Gastroesophageal sphincter (tissue), 4 donors: Measurements from ENCODE around the gene PCGF5. TPM values are rescaled to one million over a fixed set of nuclear protein-coding genes. Genes with fewer than 3 reads are reported as not detected.
"Not testable (repeated sequence)": the region's sequence is repeated elsewhere in the genome, so short reads cannot be mapped to it uniquely, and the experiment has no call there.

Experiments used
- ATAC-seq: fragments of 150-250 bp; one replicate; pipeline ENCODE4 v1.9.1; 2016; ENCODE audit warnings: mild to moderate bottlenecking, moderate library complexity
- H3K27ac ChIP-seq, 4 donors: fragments of 200-600 bp; sonication (generic) in 3 of 4; 1 replicate in 3 of 4; 2 replicates in 1 of 4; pipeline ENCODE4 v1.5.1; 2016 to 2019
- H3K27me3 ChIP-seq: fragments of 200-600 bp; sonication (generic); one replicate; pipeline ENCODE4 v1.5.1; 2019
- H3K36me3 ChIP-seq, 2 donors: fragments of 200-600 bp; sonication (generic); one replicate each; pipeline ENCODE4 v1.5.1; 2019; ENCODE audit warnings: control low read depth in 1 of 2
- H3K4me1 ChIP-seq, 3 donors: fragments of 200-600 bp; sonication (generic); 1 replicate in 2 of 3; 2 replicates in 1 of 3; pipeline ENCODE4 v1.5.1; 2016 to 2019; ENCODE audit warnings: control low read depth in 2 of 3
- H3K4me3 ChIP-seq, 2 donors: fragments of 200-600 bp; sonication (generic); one replicate each; pipeline ENCODE4 v1.5.1; 2019; ENCODE audit warnings: mild to moderate bottlenecking in 1 of 2, moderate library complexity in 1 of 2
- H3K9me3 ChIP-seq, 3 donors: fragments of 200-600 bp; sonication (generic); one replicate each; pipeline ENCODE4 v1.5.1; 2017 to 2019; ENCODE audit warnings: control low read depth in 2 of 3
- CTCF ChIP-seq, 4 experiments: fragments of 200-600 bp in 2 of 4; fragments of 450-650 bp in 2 of 4; sonication (generic) in 1 of 4; IDR thresholded peaks; one replicate each; pipeline ENCODE4 v1.5.1; 2017 to 2019; ENCODE audit warnings: antibody characterized with exemption in 4 of 4, mild to moderate bottlenecking in 2 of 4, moderate library complexity in 2 of 4
- EP300 ChIP-seq: sonication (generic); formaldehyde crosslinking; IDR thresholded peaks from one replicate; pipeline ENCODE4 v1.6.1; 2017; ENCODE audit warnings: antibody characterized with exemption, mild to moderate bottlenecking
- POLR2A ChIP-seq, 2 donors: fragments of 450-650 bp; IDR thresholded peaks; one replicate each; pipeline ENCODE4 v1.6.1; 2017; ENCODE audit warnings: antibody characterized with exemption in 2 of 2, mild to moderate bottlenecking in 2 of 2, moderate library complexity in 1 of 2
- POLR2AphosphoS5 ChIP-seq: sonication (generic); formaldehyde crosslinking; IDR thresholded peaks from one replicate; pipeline ENCODE4 v1.6.1; 2017; ENCODE audit warnings: antibody characterized with exemption
- WGBS, 2 donors: methylation state at CpG; one replicate each; pipeline ENCODE4 v1.1.5; 2018; ENCODE audit warnings: low coverage in 1 of 2; 5-methylcytosine and 5-hydroxymethylcytosine counted together
- total RNA-seq, 4 donors: library from RNA; depleted of rRNA; stranded (reverse); fragments of >200 nt; gene quantifications; one replicate each; pipeline ENCODE4 v1.1.0, GENCODE V29; 2016

Gene PCGF5
- total RNA-seq, 4 donors from 2014 or later, result 51.5 to 81.6 (median 66.1) TPM

GRCh38 chr10:91249700-91250099 is 29.2 kb downstream of the PCGF5 start:
- TF ChIP-seq POLR2AphosphoS5 (no peak), CTCF (IDR thresholded peaks at IDR 0.05) (no peak), EP300 (no peak), POLR2A (IDR thresholded peaks at IDR 0.05) (no peak)
- Histone ChIP-seq H3K9me3 (peaks cover 0 to under 1% (median 0%) of the 10 kb centered on the region in 3 donors), H3K4me3 (no peak overlapping the region), H3K27me3 (no peaks in the 10 kb centered on the region), H3K4me1 (peaks cover 0 to 41% (median 2%) of the 10 kb centered on the region in 3 donors), H3K36me3 (peaks cover 0 to 29% of the 10 kb centered on the region in 2 donors), H3K27ac (no peak overlapping the region)
- ATAC-seq, result no peak
- 62 to 70% methylated on average over 3 of the region's 3 CpGs for WGBS, 2 donors

DNA sequence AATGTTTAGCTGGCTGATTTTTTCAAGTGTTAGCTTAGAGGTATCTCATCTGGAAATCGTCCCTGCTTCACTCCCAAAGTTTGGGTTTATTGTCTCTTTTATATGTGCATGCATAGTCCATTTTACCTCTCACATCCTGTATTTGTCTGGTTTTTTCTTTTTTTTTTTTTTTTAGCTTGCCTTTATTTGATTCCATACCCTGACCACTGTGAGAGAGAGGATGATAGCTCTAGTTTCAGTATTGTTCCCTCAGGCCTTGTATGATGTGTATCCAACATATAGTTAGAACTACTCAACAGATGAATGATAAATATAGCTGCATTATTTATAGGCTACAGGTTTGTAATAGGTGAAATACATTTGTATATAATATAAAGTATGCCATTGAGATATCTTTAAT is 29.9 kb downstream of the PCGF5 start:
- H3K27ac ChIP-seq, result no peak overlapping the region
- peaks cover 0 to 36% of the 10 kb centered on the region in 2 donors for H3K36me3 ChIP-seq
- peaks cover 0 to 7% (median 0%) of the 10 kb centered on the region in 3 donors for H3K9me3 ChIP-seq
- WGBS, 2 donors, result 11 to 67% methylated on average over 1 of the region's 1 CpG
- H3K27me3 ChIP-seq, result no peaks in the 10 kb centered on the region
- H3K4me3 ChIP-seq, result no peak overlapping the region
- peaks cover 0 to 37% (median 2%) of the 10 kb centered on the region in 3 donors for H3K4me1 ChIP-seq
- ATAC-seq, result no peak
- TF ChIP-seq CTCF (IDR thresholded peaks at IDR 0.05) (no peak), POLR2AphosphoS5 (no peak), EP300 (no peak), POLR2A (IDR thresholded peaks at IDR 0.05) (no peak)

DNA sequence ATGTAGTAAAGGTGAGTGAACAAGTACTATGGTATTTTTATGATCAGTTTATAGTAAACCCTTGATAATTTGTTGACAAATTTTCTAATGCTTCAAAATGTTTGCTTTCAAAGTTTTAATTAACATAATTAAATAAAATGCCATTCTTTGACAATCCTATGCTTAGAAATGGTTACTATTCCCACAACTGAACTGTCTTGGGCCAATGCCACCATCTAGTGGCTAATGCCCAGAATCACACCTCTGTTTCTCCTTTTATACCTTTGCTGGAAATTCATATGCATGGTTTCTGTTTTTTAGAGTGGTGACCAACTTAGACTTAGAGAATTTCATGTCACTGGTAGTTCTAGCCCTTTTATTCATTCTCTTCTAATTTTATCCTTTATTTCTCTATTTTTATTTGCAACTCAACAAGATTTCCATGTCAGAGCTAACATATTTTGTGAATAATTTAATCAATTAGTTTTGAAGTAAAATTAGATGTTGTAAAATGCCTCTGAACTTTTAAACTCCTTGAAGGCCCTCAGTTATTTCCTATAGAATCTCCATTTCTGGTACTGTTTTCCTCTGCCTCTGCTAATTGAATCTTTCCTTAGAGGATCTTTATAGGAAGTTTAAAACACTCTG is 31.1 kb downstream of the PCGF5 start:
- no peak for ATAC-seq
- H3K4me3 ChIP-seq, result no peak overlapping the region
- H3K36me3 ChIP-seq, result peaks cover 3 to 48% of the 10 kb centered on the region in 2 donors

DNA sequence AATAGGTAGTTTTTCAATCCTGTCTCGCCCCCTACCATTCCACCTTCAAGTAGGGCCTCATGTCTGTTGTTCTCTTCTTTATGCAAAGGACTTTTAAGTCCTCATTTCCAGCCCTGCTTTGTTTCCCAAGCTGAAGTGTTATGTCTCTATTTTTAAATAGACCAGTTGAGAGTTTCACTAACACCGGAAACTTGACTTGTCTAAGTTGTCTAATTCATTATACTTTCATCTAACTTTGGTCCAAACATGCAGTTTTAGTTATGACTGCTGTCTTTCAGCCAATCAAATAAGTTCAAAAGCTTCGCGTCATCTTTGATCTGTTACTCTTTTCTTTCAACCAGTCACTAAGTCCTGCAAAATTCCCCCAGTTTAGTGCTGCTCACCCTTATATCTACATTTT is 32.8 kb downstream of the PCGF5 start:
- Histone ChIP-seq H3K4me1 (peaks cover 0 to 10% (median 0%) of the 10 kb centered on the region in 3 donors), H3K9me3 (peaks cover 0 to 8% (median 0%) of the 10 kb centered on the region in 3 donors), H3K36me3 (peaks cover 3 to 55% of the 10 kb centered on the region in 2 donors), H3K4me3 (no peak overlapping the region), H3K27ac (no peak overlapping the region), H3K27me3 (no peaks in the 10 kb centered on the region)
- no peak for TF ChIP-seq CTCF (IDR thresholded peaks at IDR 0.05)
- no peak for TF ChIP-seq EP300
- no peak for TF ChIP-seq POLR2A (IDR thresholded peaks at IDR 0.05)
- TF ChIP-seq POLR2AphosphoS5, result no peak
- ATAC-seq, result no peak
- 94 to 96% methylated on average over 4 of the region's 4 CpGs for WGBS, 2 donors

More for the DNA sequence above, 31.1 kb downstream of the PCGF5 start:
- Histone ChIP-seq H3K27me3 (no peaks in the 10 kb centered on the region), H3K4me1 (peaks cover 0 to 25% (median 0%) of the 10 kb centered on the region in 3 donors), H3K27ac (no peak overlapping the region), H3K9me3 (peaks cover 0 to 8% (median 0%) of the 10 kb centered on the region in 3 donors)
- TF ChIP-seq EP300, result no peak
- peak; percentile 82 to 95 (median 90) for TF ChIP-seq CTCF (IDR thresholded peaks at IDR 0.05)
- TF ChIP-seq POLR2AphosphoS5, result no peak
- TF ChIP-seq POLR2A (IDR thresholded peaks at IDR 0.05), result no peak

DNA sequence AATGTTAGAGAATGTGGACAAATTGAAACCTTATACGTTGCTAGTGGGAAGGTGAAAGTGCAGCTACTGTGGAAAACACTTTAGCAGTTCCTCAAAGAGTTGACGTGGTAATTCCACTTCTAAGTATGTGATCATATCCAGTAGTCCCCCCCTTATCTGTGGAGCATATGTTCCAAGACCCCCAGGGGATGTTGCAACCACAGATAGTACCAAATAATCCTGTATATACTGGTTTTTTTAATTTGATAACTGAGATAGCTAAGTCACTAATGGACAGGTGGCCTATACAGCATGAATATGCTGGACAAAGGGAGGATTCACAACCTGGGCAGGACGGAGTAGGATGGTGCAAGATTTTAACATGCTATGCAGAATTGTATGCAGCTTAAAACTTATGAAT is 36.8 kb downstream of the PCGF5 start:
- Histone ChIP-seq H3K27me3 (no peaks in the 10 kb centered on the region), H3K4me1 (no peaks in the 10 kb centered on the region), H3K4me3 (no peak overlapping the region), H3K9me3 (peaks cover 0 to 8% (median 0%) of the 10 kb centered on the region in 3 donors), H3K27ac (no peak overlapping the region), H3K36me3 (peaks cover 3 to 64% of the 10 kb centered on the region in 2 donors)
- 90 to 96% methylated on average over 3 of the region's 3 CpGs for WGBS, 2 donors
- no peak for TF ChIP-seq POLR2A (IDR thresholded peaks at IDR 0.05)
- TF ChIP-seq EP300, result no peak
- no peak for TF ChIP-seq CTCF (IDR thresholded peaks at IDR 0.05)
- no peak for TF ChIP-seq POLR2AphosphoS5
- ATAC-seq, result no peak

DNA sequence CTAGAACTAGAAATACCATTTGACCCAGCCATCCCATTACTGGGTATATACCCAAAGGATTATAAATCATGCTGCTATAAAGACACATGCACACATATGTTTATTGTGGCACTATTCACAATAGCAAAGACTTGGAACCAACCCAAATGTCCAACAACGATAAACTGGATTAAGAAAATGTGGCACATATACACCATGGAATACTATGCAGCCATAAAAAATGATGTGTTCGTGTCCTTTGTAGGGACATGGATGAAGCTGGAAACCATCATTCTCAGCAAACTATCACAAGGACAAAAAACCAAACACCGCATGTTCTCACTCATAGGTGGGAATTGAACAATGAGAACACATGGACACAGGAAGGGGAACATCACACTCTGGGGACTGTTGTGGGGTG is 40.0 kb downstream of the PCGF5 start:
- not testable (repeated sequence) for H3K27me3 ChIP-seq, H3K27ac ChIP-seq, H3K4me3 ChIP-seq, H3K9me3 ChIP-seq, ATAC-seq, H3K4me1 ChIP-seq
- peaks cover 3 to 40% of the 10 kb centered on the region in 2 donors for H3K36me3 ChIP-seq
- WGBS, 2 donors, result no CpG with 5 or more reads among the region's 3 CpGs
